GM19035 (cell line): ENCODE results near the gene CABLES1.
"Not testable (repeated sequence)": the region's sequence is repeated elsewhere in the genome, so short reads cannot be mapped to it uniquely, and the experiment has no call there.

Source experiments
- ATAC-seq: cut with Tn5 transposase; IDR thresholded peaks from one replicate; pipeline ENCODE4 v1.9.1; 2021; ENCODE audit not compliant: unreplicated experiment

The CABLES1 gene

DNA sequence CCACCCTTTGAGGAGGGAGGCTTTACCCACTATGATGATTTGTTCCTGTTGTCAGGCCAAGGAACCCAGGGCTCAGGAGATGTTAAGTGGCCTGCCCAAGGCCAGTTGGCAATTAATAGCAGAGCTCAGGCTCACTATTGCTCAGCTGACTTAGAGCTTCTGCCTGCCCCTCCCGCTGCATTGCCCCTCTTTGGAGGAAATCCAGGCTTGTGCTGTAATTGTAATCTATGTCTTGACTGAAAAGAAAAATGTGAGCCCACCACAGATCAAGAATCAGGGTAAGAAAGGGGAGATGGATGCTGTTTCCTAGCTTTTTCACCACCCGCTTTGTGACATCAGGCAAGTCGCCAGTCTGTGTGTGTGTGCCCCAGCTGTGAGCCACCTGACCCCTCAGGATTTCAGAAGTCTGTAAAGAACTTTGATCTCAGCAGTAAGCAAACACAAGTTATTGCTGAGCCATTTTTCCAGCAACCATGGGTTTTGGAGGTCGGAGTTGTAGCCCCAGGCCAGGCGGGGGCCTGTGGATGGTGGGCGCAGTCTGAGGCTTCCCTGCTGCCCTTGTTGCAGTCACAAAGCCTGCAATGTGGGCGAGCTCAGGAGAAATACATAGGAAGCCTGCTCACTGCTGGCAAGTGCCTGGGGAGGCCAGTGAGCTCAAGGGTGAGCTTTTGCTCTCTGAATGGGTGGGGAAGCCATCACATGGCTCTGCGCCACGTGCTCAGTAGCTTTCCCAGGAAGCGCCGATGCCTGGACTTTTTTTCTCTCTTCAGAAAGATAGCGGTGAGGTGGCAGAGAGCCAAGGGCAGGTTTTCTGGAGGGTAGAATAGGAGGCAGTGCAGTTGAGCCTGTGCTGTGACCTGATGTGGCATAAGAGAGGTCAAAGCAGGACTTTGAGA is 6.1 kb downstream of the CABLES1 start:
- ATAC-seq = no peak

DNA sequence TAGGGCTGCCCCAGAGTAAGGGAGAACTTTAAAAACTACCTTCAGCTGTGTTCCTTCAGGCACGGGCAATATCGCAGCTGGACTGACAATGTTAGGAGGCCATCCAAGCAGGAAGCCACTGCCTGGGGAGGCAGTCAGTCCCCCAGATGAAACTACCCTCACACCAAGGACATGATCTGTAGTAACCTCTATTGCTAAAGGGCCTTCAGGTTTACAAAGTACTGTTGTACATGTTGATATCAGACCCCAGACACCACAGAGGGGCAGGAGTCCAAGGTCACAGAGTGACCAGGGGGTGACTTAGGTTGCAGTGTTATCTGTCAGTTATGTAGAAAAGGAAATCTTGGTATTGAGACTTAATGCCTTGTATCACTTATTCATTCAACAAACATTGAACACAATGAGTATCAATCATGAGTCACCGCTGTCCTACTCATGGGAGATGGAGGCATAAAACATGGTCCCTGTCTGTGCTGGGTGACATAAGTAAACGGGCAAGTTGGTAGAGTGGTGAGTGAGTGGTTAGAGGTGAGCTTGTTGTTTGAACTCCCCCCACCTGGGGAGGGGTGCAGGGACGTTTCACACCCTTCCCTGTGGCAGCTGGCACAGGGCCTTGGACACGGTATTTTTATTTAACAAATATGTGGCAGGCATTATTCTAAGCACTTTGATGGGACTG is 7.1 kb downstream of the CABLES1 start:
- ATAC-seq = no peak

DNA sequence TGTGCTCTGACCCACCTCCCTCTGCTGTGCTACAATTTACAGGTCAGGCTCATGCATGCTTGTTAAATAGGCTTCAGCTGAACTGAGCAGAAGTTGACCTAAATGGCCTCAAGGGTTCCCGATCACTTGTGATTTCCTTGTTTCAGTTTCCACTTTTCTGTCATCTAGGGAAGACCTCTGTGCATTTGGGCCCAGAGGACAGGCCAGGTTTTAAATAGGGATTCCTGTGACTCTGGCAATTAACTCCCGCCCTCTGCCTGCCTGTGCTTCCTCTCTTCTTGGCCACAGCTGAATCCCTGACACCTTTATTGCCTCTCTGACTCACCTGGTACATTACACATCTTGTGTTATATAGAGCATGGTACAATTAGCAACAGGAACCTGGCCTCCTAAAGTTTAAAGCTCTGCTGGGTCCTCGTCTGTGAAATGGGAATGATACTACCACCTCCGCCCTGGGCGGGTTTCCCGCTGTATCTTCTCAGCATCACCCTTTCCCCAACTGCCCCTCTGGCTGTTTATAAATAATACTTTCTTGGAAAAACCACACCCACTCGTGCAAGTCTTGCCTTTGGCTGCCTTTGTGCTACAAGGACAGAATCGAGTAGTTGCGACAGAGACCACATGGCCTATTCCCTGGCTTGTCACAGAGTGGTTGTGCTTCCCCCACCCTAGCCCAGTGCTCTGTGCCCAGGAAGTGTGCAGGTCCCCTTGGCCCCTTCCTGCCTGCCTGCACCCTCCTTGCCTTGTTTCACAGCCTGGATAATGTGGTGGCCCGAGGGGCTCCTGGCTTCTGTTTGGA is 7.9 kb downstream of the CABLES1 start:
- ATAC-seq = no peak

DNA sequence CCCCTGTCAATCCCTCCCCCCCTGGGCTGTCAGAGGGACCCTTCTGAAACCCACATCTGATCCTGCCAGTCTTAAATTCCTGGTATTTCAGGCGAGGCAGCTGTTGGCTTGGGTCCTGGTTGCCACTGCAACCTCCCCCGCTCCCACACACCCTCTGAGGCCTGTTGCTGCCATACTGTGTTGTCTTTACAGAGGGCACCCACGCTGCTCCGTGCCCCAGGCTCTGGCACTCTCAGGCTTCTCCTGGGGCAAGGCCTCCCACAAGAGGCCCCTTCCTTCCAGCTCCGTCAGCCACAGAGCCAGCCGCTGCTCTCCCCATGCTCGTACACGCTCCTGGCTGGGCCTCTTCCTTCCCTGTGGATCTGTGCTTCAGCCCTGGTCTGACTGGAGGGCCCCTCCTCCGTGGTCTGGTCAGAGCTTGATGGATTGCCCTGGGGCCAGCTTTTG is 8.6 kb downstream of the CABLES1 start:
- no peak for ATAC-seq

DNA sequence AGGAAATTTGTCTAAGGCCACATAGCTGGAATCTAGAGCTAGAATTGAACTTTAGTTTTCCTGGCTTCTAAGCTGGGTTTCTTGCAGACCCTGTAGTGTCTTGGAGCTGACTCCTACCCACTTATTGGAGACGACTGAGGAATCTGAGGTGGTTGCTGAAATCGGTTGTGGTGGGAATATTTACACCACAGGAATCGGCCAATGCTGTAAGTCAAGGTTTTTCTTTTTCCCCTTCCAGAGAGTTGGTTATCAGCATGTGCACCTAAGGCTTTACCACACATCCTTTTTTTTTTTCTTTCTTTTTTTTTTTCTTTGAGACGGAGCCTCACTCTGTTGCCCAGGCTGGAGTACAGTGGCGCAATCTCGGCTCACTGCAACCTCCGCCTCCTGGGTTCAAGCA is 9.4 kb downstream of the CABLES1 start:
- no peak for ATAC-seq

DNA sequence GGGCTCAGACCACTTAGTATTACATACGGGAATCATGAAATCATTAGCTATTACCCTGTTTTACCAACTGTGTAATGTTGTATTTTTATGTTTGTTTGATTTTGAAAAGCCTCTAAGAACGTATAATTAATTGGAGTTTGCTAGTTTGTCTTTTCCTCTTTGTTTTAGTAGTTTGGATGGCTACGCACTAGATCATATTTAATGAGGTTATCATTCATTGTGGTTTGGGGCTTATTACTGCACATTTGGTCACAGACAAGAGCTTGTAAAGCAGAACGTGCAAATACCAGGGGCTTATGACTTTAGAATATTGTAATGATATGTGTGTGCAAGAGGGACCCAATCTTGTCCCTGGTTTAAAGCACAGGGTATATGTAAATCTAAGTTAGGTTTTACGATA is 10.3 kb downstream of the CABLES1 start:
- ATAC-seq = no peak

DNA sequence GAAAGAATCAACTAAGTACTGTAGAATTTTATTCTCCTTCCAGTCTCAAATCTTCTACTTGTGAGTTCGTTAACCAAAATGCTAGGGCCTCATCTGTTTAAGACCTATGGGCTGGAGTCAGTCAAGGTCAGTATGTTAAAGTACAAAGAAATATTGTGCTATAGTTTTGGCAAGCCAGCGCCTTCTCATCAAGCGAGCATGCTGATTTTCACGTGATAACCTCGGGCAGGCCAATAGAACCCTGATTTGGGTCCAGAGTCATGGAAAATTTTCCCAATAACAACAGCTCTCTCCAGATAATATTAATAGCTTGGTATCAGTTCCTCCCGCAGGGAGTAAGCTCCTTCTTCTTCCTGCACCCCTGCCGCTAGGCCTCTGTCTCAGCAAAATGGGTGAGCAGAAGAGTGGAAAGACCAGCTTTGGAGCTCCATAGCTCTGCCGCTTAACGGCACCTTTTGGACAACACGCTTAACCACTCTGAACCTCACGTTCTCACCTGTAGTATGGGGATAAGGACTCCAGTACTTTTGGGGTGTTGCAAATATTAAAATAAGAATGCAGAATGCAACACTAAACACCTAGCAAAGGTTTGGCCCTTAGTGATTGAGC is 11.7 kb downstream of the CABLES1 start:
- no peak for ATAC-seq

DNA sequence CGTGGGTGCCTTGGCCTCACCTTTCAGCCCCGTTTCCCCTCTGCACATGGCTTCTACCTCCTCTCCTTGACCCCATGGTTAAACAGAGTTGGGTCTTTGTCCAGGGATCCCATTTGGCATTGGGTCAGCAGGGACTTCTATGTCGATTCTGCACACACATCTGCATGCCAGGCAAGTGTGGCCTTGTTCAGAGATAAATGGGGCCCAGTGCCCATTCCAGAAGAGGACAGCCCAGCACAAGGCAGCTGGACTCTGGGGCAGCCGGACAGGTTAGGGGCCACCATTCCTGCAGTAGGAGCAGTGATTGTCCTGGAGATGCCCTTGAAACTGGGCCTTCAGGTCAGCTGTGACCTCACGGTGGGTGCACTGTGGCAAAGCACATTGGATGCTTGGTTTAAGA is 13.1 kb downstream of the CABLES1 start:
- no peak for ATAC-seq

DNA sequence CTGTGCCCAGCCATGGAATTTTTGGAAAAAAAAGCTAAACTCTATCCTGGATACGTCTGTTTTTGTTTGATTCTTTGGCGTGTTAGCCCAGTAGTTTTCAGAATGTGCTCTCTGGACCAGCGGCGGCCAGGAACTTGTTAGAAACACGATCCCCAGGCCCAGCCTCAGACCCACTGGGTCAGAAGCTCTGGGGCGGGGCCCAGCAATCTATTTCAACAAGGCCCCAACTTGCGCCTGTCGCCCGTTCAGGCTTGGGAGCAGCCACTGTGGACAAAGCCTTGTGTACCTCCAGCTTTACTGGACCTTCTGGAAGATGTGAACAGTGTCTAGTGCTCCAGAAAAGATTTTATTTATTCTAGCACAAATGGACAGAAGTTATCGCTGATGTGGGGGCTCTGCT is 14.3 kb downstream of the CABLES1 start:
- no peak for ATAC-seq

DNA sequence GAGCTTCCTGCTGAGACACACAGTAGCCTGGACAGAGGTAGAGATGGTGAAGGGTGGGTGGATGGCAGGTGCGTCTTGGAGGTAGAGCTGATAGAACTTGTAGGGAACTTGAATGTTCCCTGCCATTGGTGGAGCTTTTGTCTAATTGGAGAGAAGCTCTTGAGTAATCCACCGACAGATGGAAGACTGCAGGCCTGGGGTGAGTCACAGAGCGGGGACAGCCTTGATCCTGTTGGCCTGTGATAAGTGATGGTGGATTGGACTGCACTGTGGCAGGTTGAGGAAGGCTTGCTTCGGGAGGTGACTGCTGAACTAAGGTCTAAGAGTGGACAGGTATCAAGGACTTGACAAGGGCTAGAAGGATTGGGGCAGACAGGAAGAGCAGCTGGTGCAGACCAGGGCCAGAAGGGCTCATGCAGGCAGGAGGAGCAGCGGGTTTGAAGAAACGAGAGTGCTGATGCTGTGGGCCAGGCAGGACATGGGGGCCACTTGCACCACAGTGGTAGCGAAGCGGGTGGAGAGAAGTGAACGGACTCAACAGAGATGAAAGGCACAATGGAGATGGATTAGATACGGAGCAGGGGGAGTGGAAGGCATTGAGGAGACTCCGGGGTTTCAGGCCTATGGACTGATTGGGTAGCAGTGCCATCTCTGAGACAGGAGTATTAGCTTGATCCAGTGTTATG is 16.3 kb downstream of the CABLES1 start:
- no peak for ATAC-seq

DNA sequence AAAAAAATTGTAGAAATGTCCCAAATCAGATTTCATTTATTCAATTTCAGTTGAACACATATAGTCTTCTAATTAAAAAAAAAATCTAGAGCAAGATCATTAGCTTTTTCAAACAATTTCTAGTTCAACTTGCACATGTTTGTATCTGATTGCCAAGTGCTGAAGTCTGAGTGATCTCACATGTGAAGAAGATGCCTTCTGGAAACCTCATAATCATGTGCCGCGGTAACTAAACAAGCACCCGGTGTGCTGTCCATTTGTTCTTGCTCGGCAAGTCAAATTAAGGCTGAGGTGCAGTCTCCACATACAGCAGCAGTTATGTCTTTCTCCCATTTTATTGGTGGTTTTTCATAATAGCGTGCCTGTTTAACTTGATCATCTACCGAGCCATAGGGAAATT is 18.7 kb downstream of the CABLES1 start:
- no peak for ATAC-seq

DNA sequence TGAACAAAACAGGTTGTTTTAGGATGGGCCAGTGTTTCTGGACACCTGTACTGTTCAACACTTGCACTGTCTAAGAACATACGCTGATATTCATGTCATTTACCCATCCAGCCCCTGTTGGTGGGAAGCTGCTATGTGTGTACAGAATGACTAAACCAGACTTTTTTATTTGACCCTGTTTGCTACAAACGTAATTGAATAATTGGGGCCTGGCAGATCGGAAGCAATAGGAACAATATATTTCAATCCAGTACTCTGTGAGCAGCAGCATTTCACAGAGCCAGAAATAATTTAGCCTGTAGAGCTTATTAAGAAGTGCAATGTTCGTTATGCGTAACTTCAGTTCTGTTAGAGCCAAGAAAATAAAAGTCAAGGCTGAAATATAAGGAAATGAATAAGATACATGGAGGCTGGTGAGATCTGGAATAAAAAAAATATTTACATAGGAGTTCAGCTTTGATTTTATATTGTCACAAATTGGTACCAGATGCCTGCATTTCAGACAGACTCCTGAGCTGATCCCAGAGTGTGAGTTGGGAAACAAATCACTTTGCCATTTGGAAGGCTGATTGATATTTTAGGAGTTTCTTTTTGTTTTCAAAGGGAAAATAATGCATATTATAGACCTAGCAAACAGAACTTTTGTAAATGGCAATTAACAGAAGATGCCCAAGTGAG is 19.7 kb downstream of the CABLES1 start:
- no peak for ATAC-seq

DNA sequence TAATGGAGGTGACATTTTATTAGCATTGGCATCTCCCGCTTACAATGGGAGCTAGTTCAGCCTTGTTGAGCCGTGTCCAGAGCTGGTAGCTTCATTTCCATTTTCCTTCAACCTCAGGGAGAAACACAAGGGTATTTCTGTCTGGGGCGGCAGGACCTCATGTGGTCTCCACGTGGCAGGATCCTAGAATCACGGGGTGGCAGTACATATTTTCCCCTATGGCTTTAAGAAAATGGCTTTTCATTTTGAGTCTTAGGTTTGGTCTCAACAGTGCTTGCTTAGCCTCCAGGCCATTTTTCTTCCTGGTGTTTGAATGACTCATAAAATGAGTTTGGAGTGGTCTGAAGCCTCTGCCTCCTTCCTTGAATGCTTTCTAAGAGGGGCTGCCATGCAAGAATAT is 20.3 kb downstream of the CABLES1 start:
- ATAC-seq = no peak

DNA sequence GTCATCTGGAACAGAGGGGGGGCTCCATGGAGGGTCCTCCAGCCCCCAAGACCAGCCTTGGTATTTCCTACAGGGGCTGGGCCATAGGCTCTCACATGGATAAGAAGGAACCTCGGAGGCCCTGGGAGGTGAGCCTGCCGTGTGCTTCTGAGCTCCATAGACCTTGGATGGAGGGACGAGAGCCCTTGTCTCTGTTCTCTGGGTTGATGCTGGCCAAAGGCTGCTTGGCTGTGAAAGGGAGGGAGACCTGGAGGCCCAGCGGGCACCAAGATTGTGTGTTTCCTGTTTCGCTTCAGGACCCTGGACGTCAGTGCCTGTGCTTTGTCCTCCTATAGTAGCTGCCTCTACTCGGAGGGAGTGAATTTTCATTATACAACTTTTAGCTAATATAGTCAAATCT is 20.8 kb downstream of the CABLES1 start:
- no peak for ATAC-seq

DNA sequence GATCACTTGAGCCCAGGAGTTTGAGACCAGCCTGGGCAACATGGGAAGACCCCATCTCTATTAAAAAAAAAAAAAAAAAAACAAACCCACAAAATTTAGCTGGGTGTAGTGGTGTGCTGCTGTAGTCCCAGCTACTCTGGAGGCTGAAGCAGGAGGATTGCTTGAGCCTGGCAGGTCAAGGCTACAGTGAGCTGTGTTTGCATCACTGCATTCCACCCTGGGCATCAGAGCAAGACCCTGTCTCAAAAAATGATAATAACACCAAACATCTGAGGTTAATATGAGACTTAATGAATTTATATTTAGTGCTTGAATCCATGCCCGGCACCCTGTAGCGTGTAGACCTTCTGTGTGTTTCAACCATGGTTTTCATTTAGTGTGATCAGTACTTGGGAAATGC is 22.8 kb downstream of the CABLES1 start:
- ATAC-seq = no peak

DNA sequence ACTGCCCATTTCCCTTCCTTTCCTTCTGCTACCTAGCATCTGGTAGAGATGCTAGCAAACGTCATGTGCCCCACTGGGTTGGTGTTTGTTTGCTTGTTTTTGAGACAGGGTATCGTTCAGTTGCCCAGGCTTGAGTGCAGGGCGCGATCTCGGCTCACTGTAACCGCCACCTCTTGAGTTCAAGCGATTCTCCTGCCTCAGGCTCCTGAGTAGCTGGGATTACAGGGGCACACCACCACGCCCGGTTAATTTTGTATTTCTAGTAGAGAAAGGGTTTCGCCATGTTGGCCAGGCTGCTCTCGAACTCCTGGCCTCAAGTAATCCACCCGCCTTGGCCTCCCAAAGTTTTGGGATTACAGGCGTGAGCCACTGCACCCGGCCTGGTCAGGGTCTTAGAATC is 23.6 kb downstream of the CABLES1 start:
- ATAC-seq = not testable (repeated sequence)

DNA sequence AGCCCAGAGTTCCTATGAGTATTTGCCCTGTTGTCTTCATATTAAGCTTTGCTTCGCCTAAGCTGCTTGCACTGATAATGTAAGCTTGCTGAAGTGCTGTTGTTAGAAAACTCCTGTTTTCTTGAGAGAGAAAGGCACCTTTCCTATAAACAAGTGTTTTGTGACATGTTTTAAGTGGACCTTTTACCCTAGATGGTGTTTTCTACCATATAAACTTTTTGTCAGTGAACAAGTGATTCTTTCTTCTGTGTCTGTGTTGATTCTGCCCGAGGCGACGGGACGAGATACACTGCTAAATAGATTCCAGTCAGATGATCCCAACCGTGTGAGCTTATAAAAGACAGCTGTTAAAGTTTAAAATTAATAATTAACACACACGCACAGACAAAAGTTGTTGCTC is 24.1 kb downstream of the CABLES1 start:
- ATAC-seq = no peak

DNA sequence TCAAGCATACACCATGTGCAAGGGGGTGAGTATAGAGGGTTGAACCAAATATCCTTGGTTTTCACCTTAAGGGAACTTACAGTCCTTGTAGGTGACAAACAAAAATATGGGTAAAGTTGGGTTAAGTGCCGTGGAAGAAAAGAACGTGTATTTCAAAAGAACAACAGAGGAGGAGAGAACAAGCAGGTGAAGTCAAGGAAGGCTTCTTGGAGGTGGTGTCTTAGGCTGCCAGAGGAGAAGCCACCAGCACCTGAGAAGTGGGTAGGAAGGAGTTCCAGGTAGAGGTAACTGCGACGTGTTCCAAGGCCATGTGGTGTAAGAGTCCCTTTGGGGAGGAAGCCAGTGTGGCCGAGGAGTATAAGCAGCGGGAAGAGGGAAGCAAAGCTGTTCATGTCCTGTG is 27.2 kb downstream of the CABLES1 start:
- no peak for ATAC-seq

DNA sequence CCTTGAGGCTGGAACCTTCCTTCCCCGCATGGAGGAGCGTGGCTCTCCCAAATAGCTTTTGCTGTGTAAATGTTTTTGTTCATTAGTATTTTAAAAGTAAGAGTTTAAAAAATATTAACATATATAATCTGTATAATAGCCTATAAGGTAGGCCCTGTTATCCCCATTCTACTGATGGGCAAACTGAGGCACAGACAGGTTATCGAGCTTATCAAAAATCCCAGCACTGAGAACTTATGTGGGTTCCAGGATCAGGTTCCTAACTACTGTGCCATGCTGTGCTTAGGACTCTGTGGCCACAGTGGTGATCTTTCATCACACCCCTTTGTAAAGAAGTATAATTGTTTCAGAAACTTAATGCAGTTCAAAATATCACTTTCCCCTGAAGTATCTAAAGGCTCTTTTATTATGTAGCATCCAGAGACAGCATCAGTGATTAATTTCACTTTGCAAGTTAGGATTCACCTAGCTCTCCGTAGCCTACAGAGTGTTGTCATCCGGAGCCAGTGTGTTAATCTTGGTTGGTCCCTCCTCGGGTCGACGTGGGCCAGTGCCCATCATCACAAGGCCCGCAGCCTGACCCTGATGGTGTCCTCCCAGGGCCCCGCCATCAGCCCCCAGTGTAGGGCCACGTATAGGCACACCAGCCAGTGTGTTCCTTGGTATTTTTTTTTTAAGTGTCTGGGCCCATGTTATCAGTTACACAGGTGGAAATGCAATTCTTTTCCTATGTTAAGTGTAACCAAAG is 28.7 kb downstream of the CABLES1 start:
- no peak for ATAC-seq
